Activated CD8-positive, alpha-beta memory T cell treated with anti-CD3 and anti-CD28 coated beads for 24 hours (primary cell): ENCODE measurements around the gene NKD1.

Experiments used
- DNase-seq: peaks from one replicate; pipeline ENCODE4 v3.0.0-alpha.2; 2020

NKD1 gene

DNA sequence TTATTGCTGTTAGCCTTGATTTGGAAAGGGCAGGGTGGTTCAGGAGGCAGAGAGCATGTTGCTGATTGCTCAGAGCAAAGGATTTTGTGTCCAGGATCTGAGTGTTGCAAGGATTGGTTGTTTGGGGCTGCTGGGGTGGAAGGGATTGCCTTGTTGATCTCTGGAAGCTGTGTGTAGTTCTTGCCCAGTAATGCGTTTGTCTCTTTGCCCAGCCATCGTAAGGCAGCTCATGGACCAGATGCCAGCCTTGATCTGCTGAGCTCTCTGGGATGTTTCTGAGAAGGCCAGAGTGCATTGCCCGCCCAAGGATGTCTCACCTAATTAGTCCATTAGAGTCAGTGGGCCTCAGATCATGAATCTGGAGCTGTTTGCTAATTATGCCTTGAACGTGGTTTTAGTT is 33.6 kb downstream of the NKD1 start:
- DNase-seq = no peak

- no peak for DNase-seq
These were observed 35.0 kb downstream of the NKD1 start for GRCh38 chr16:50583211-50583610.

GRCh38 chr16:50584033-50584722 is 36.0 kb downstream of the NKD1 start:
- no peak for DNase-seq

GRCh38 chr16:50585331-50585776 is 37.2 kb downstream of the NKD1 start:
- DNase-seq = no peak

DNA sequence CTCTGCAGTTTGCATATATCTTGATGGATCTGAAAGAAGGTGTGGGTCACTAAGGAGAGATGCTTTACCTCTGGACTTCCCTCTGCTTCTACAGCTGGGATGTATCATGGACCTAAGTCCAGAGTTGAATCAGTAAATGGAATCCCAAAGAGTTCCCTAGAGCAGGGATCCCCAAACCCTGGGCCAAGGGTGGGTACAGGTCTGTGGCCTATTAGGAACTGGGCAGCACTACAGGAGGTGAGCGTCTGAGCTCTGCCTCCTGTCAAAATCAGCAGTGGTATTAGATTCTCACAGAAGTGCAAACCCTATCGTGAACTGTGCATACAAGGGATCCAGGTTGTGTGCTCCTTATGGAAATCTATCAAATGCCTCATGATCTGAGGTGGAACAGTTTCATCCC is 39.3 kb downstream of the NKD1 start:
- no peak for DNase-seq

DNA sequence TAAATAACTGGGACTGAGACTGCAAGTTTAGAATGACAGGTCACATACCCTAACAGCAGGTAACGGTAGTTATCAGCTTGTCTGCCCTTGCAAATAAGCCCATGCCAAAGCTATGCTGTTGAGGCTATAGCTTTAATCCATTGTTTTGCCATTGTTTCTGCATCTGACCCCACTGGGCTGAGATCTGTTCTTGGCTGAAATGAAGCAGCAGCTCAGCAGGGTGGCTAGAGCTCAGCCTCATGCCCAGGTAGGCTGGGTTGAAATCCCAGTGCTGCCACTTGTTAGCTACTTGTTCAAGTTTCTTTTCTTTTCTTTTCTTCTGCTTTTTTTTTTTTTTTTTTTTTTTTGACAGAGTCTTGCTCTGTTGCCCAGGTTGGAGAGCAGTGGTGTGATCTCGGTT is 40.1 kb downstream of the NKD1 start:
- DNase-seq = no peak

GRCh38 chr16:50591209-50591608 is 43.0 kb downstream of the NKD1 start:
- DNase-seq = no peak

- DNase-seq = no peak
These were observed 43.9 kb downstream of the NKD1 start for GRCh38 chr16:50591800-50592771.

DNA sequence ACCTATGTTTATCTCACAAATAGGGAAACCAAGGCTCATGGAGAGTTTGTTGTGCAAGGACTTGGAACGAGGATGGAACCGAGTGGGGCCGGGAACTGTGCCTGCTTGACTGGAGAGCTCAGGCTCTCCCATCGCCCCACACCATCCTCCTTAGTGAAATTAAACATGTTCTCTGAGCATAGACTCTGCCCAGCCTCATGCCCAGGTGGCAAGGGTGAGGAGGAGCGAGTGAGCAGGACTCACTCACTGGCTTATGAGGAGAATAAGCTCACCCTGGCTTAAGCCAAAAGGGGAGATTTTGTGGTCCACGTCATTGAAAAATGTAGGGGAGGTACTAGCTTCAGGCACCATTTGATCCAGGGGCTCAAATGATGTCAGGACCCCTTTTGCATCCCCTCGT is 44.8 kb downstream of the NKD1 start:
- no peak for DNase-seq

DNA sequence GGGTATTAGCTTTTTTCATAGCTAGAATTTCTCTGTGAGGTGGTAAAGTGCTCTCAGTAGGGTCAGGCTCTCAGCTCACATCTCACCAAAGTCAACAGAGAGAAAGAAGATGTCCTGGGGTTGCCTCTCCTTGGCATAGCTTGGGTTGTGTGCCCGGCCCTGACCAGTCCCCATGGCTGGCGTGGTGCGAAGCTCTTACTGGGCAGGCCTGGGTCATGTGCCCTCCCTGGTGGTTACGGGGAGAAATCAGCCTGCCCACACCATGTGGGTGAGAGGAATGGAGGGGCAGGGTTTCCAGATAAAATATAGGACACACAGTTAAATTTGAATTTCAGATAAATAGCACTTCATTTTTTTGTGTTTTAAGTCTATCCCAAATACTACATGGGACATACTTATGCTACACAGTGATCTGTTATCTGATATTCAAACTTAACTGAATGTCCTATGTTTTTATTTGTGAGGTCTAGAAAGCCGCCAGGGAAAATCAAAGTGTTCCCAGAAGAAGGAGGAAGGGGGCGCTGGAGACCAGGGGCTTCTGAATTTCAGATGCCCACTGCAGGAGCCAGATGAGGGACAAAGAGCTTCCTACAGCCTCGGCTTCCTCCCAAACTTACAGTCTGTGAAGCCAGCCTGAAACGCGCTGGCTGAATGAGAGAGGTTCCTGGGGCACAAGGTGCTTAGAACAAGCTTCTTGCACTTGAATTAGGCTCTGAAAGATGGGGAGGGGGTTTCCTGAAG is 45.4 kb downstream of the NKD1 start:
- no peak for DNase-seq

GRCh38 chr16:50594308-50595260 is 46.4 kb downstream of the NKD1 start:
- DNase-seq = no peak

DNA sequence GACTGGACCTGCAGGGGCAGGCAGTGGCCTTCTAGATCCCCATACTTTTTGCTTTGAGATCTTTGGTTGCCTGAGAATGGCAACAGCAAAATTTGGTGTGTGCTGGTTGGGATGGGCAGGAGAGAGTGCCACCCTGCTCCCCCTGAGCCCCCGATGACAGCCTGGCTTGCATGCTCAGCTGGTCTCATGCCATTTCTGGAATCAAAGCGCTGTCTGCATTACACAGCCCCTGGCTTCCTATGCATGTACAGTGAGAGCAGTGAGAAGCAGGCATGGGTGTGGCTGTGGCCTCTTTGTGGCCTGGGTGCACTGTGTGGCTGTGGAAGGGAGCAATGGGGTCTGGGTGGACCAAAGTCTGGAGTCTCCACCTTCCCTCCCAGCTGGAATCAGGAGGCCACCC is 47.7 kb downstream of the NKD1 start:
- DNase-seq = no peak

GRCh38 chr16:50596762-50597450 is 48.7 kb downstream of the NKD1 start:
- no peak for DNase-seq

GRCh38 chr16:50597563-50598255 is 49.5 kb downstream of the NKD1 start:
- DNase-seq = no peak

DNA sequence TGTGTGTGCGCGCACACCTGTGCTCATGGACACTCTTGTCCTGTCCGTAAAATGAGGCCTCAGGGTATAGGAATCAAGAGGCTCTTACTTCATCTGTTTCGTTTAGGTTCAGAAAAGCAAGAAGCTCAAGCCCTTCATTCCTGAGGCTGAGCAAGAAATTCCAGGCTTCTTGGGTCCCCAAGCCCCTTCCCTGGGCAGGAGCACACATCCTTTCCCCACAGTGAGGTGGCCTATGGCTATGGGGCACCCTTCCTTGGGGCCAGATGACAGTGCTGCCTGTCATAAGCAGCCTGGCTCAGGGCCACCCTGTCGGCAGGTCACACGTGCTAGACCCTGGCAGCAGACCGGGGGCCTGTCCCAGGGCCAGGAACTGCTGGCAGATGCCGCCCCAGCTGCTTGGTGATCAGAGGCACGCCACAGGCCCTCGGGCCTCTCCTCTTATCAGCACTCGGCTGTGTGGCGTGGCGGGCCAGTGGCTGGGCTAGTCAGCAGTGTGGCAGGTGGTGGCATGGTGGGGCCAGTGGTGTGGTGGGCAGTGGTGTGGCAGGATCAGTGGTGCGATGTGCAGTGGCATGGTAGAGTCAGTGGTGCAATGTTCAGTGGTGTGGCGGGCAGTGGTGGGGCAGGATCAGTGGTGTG is 50.2 kb downstream of the NKD1 start:
- no peak for DNase-seq

- DNase-seq = no peak
These were observed 50.8 kb downstream of the NKD1 start for GRCh38 chr16:50598936-50599361.

DNA sequence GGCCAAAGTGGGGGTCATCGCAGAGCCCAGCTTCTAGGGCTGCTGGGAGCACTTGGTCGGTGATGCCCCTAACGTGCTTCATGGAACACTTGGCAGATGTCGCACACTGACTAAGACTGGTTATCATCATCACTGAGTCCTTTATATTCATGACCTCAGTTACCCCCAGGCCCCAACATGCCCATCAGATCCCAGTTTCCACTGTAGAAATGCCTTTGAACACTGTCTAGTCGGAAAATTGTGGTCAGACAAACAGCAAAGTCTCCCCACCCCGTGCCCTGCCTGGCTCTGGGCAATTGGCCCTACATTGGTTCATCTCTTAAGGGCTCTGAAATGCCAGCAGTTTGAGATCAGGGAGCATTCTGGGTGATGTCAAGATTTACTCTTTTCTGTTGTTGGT is 51.3 kb downstream of the NKD1 start:
- DNase-seq = no peak

DNA sequence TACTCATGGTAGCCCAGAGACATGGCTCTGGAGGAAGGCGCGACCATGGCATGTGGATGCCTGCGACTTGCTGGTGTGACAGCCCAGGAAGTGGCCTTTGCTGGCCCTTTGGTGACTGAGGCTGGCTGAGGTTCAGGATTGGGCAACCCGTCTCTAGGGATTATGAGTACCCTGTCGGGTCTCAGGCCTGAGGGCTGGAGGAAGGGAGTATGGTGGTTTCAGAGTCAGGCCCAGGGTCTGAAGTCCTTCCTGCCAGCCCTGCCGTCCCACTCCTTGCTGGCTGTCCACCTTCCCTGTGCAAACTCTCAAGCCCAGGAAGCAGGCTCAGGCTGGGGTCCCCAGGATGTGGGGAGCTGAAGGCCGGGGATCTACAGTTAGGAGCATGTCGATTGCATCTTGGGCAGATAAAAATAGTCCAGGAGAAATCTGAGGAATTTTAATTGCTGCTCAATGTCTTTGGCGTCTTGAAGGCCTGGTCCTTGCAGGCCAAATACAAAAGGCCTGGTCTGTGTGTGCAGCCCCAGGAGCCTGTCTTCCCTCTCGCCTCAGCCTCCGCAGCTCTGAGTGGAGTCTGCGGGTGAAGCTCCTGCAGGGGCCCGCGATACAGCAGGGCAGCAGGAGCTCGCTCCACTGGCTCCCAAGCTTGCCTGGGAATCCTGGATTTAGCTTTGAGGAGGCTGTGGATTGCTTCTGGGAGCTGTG is 52.5 kb downstream of the NKD1 start:
- no peak for DNase-seq

DNA sequence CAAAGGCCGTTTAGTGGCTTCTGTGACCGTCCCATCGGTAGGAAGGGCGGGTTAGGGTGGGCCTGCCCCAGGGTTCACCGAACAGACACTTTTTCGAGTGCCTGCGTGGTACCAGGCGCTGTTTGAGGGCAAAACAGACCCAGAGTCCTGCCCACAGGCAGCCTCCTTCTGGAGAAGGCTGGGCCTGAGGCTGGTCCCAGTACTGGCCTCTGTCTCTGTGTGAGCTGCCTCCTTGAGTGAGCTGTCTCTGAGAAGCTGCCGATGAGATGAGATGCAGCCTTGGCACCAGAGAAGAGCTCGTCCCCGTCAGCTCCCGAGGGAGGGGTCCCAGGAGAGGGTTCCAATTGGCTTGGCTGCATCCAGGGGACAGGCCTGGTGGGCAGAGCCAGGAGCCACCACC is 53.1 kb downstream of the NKD1 start:
- no peak for DNase-seq

GRCh38 chr16:50602126-50602525 is 53.9 kb downstream of the NKD1 start:
- DNase-seq = no peak
